SH-SY5Y (cell line): ENCODE data around the gene HMCN1.

Experiments
- GATA2 ChIP-seq: IDR thresholded peaks from 2 replicates; pipeline ENCODE4 v1.6.1; 2011; ENCODE audit warnings: mild to moderate bottlenecking, low read depth, low read length
- GATA3 ChIP-seq: IDR thresholded peaks from 2 replicates; pipeline ENCODE4 v1.6.1; 2011; ENCODE audit warnings: low read depth, mild to moderate bottlenecking, low read length, moderate library complexity

DNA sequence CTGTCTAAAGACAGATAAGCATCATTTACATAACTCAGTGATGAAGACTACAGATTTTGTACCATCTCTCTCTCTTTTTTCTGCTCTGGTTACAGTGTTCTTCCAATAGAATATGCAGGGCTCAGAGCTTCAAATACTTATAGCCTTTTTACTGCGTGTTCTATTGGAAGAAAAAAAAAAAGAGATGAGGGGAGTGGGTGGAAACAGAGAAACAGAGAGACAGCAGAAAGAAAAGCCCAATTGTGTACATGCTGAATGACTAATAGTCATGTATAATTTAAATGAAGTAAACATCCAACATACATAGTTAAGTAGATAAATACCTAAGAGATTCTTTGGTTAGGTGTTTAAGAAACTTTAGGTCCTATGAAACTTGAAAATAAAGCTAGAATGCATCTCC is 151.9 kb downstream of the HMCN1 start:
- TF ChIP-seq GATA2 (no peak), GATA3 (no peak)
